HG03139 (cell line): ENCODE measurements around the gene PPP3CA.
A peak's percentile ranks its signal among the peaks of the same experiment; 100 is the strongest.
"Not testable (repeated sequence)": the region's sequence is repeated elsewhere in the genome, so short reads cannot be mapped to it uniquely, and the experiment has no call there.

ENCODE experiments used
- ATAC-seq: cut with Tn5 transposase; IDR thresholded peaks from one replicate; pipeline ENCODE4 v1.9.1; 2021; ENCODE audit not compliant: unreplicated experiment

The PPP3CA gene

GRCh38 chr4:101114936-101115372 is 232.4 kb downstream of the PPP3CA start:
- ATAC-seq, result no peak

DNA sequence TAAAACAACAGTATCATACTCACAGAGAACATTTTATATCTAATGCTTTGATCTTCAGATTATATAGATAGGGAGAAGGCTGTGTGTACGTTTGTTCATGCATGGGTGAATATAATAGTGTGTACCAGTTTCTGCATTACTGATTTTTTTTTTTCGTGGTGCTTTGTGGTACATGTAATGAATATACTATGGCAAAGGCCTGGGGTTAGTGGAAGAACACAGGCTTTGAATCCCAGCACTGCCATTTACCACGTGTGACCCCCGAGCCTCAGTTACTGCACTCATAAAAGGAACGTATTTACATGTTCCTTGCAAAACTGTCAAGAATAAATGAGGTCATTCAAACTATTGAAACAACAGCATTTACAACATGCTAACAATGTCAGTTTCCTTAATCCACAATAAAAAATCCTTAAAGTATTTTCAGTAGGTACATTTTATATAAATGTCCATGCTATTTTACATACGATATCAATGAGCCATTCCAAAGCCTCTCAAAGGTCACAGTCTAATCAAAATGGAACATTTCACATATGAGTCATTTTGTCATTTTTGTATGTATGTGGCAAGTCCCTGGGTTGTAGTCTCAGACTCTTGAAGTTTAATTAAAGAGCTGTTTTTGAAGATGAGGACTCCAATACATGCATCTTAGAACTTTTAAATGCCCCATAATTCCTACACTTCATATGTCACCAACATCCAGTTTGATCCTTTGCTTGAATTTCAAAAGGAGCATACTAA is 242.8 kb downstream of the PPP3CA start:
- ATAC-seq, result peak; percentile 14

DNA sequence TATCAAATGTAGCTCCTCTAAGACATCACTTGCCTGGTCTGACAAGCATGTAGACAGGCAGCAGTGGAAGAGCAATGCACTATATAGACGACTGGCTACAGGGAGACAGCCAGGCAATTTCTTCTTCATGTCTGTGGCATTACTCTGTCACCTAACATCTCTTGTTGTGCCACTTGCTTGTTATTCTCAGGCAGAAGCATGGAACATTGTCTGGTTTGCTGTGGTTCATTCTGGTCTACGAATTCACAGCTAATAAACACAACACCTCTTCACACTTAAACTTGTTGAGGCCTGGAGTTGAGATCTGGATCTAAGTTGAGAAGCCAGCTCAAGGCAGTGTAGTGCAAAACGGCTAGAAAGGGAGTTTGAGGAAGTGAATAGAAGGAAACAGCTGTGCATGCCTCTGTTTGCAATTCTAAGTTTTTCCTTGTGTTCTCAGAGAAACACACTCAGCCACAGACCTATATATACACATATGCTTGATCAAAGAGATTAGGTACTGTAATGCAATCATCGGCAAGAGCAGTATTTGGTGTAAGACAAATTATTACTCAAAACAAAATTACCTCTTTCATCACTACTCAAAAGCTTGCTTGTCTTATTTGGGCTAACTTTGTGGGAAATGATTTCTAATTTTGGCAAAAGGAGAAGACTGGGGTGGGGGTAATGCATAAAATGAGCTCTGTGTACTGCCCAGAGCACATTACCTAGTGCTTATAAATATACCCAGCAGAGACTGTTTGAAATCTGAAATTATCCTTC is 243.8 kb downstream of the PPP3CA start:
- ATAC-seq, result peak; percentile 88

DNA sequence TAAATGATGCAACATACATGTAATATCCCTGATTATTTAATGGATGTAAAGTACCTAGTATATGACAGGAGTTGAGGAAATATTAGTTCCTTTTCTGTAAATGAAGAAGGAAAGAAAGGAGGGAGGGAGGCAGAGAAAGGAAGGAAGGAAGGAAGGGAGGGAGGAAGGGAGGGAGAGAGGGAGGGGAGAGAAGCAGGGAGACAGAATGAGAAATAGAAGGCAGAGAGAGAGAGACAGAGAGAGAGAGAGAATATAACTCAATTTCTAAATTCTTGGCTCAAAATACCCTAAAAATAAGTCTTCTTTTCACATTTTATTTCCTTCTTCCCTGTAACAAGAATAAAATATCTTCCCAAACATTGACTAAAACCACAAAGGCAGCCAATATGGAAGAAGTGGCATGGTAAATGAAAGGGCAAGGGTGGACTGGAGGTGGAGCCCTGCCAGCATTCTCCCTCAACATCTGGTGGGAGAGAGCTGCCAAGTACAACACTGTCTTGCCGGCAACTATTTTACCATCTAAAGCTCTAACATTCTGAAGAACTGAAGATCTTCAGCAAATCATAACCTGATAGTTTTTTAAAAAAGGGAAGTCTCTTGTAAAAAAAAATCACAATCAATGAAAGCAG is 245.1 kb downstream of the PPP3CA start:
- no peak for ATAC-seq

- no peak for ATAC-seq
Observed at GRCh38 chr4:101101072-101101471, 246.3 kb downstream of the PPP3CA start.

DNA sequence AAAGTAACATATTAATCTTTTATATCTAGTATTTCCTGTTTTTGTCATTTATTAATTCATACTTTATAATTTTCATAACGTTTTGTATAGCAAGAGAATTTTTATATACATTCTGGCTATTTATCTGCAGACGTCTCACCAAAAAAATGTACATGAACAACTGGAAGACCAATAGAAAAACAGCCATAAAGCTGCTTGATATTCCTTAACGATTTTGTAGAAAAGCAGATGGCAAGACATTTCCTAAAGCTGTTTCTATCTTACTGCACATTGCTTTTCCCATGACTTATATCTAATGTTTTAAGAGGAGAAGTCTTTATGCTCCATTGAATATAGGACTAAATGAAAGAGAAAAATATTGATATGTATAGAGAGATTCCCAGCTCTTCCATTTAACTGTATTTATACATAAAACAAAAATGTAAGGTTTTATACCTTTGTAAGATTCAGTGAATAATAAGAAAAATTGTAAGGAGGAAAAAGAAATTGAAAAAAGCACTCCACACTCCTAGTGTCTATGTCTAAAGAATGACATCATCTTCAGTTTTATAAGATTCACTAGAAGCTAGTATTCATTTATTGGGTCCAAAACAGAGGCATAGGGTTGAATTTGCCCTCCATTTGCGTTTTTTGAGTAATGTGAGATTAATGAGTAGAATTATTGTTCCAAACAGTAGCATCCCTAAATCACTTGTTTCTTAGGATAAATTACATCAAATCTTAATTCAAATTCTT is 248.5 kb downstream of the PPP3CA start:
- no peak for ATAC-seq

GRCh38 chr4:101092609-101093008 is 254.7 kb downstream of the PPP3CA start:
- not testable (repeated sequence) for ATAC-seq

DNA sequence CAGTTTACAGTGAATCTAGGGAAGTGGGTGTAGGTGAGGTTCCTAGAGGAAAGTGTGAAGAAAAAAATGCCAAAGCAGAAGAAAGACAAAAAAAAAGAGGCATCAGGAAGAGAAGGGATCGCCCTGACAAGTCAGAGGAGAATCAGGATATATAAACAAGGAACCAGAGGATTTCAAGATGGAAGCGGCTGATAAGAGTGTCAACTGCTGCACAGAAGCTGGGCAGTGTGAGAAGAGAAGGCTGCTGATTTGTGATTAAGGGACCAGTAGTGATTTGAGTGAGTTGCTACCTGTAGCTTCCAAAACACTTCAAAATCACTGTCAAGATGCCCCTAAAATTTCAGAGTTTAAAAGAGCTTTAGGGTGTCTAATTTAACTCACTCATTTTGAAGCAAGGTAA is 258.2 kb downstream of the PPP3CA start:
- no peak for ATAC-seq

- no peak for ATAC-seq
Observed at GRCh38 chr4:101086801-101087586, 260.3 kb downstream of the PPP3CA start.

DNA sequence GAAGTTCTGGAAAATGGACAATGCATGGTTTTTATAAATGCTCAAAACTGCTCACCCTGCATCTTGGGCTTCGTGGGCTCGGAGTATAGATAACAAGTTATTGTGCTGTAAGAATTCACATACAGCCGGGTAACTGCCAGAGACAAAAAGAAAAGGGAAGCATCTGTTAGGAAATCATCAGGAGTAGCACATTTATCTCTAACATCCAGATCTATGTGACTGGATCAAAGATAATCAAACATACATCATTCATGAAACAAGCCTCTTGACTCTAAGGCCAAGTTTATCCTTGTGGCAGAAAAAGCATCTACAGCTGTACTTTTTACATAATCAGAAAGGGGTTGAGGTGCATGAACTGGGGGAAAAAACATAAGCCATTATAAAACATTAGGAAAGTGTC is 264.2 kb downstream of the PPP3CA start:
- ATAC-seq, result no peak

- no peak for ATAC-seq
Observed at GRCh38 chr4:101081695-101082369, 265.5 kb downstream of the PPP3CA start.

DNA sequence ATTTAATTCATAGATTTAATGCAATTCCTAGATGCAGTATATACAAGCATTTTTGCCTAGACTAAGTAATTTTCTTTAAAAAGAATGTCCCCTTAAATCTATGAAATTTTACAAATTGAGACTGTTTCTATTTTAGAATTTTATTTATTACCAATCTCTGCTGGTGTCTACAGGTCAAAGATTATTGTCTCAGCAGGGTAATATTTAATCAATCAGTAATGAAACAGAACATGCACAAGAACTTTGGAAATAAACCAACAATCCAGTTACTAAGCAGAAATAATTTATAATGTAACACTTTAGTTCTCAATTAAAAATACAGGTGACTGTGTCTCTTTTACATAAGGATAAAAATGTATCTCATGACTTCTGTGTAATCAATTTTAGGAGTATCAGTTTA is 266.2 kb downstream of the PPP3CA start:
- ATAC-seq, result no peak

- no peak for ATAC-seq
Observed at GRCh38 chr4:101078950-101079349, 268.4 kb downstream of the PPP3CA start.

DNA sequence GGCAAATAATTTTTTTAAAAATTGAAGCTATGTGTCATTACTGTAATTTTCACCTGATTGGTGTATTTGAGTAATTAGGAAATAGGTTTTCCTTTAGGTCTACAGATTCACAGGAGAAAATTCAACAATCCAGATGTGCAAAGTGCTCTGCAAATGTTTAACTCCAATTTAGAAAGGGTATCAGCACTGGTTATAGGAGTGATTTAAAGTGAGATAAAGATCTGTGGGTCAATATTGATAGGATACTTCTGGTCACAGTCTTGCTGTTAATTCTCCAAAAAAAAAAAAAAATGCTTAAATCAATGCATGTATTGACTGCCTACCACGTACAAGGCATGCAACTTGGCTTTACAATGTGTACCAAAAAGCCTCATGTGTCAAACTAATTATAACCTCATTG is 271.3 kb downstream of the PPP3CA start:
- ATAC-seq, result no peak

GRCh38 chr4:101075536-101075935 is 271.8 kb downstream of the PPP3CA start:
- no peak for ATAC-seq

GRCh38 chr4:101074326-101074725 is 273.0 kb downstream of the PPP3CA start:
- ATAC-seq, result no peak

DNA sequence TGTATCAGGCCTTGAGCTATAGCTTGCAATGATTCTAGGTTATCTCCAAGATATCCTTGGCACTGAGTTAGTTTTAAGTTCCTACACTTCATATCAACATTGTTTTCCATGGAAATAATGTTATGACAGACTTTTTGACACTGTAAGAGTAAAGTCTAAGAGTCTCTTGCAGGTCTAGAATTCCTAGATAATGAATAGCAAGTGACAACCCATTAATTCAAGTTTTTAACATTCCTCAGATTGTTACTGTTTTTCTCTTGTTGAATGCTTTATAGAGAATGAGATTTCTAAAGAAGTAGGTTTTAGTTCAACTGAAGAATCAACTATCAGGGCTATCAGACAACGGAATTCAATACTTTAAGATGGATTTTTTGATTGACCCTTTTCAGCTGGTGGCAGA is 276.1 kb downstream of the PPP3CA start:
- no peak for ATAC-seq

DNA sequence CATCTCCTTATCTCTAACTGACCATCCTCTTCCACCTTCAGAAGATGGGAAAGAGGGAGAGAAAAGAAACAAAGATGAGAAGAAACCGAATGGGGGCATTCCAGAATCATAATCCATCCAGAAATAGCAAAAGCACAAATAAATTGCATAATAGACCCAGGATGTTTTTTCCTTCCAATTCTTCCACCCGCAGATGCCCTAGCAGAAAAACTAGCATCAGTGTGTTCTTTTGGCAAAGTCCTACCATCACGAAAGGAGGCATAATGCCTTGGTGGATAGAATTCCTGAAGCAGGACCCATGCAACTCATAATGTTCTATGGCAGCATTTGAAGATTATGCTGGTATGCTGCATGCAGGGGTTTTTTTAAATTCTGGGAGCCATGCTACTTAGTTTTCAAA is 279.2 kb downstream of the PPP3CA start:
- ATAC-seq, result no peak

DNA sequence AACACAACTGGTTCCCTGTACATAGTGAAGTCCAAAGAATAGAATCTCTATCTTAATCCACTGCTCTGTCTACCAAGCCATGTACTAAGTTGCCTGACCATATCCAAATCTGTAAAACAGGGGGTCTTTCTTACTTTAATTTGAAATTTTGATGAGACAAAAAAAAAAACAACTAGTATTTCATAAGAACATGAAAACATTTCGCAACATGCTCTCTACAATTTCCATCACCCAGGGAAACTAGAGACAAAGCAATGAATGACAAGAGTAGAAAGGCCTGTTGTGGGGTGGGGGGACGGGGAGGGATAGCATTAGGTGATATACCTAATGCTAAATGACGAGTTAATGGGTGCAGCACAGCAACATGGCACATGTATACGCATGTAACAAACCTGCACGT is 279.9 kb downstream of the PPP3CA start:
- ATAC-seq, result no peak

GRCh38 chr4:101066626-101067170 is 280.6 kb downstream of the PPP3CA start:
- ATAC-seq, result no peak
